ENCODE measurements around the gene C3orf20.

DNA sequence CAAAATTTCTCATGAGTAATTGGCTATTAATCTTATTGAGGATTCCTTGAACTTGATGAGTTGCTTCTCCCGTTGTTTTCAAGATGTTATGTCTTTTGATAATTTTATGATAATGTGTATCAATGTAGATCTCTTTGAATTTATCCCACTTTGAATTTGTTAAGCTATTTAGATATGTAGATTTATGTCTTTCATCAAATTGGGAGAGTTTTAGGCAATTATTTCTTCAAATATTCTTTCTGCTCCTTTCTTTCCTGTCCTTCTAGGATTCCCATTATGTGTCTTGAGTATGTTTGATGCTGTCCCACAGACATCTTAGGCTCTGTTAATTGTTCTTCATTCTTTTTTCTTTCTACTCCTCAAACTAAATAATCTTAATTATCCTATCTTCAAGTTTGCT is 75.7 kb downstream of the C3orf20 start:
- TF ChIP-seq, protein P1, sequence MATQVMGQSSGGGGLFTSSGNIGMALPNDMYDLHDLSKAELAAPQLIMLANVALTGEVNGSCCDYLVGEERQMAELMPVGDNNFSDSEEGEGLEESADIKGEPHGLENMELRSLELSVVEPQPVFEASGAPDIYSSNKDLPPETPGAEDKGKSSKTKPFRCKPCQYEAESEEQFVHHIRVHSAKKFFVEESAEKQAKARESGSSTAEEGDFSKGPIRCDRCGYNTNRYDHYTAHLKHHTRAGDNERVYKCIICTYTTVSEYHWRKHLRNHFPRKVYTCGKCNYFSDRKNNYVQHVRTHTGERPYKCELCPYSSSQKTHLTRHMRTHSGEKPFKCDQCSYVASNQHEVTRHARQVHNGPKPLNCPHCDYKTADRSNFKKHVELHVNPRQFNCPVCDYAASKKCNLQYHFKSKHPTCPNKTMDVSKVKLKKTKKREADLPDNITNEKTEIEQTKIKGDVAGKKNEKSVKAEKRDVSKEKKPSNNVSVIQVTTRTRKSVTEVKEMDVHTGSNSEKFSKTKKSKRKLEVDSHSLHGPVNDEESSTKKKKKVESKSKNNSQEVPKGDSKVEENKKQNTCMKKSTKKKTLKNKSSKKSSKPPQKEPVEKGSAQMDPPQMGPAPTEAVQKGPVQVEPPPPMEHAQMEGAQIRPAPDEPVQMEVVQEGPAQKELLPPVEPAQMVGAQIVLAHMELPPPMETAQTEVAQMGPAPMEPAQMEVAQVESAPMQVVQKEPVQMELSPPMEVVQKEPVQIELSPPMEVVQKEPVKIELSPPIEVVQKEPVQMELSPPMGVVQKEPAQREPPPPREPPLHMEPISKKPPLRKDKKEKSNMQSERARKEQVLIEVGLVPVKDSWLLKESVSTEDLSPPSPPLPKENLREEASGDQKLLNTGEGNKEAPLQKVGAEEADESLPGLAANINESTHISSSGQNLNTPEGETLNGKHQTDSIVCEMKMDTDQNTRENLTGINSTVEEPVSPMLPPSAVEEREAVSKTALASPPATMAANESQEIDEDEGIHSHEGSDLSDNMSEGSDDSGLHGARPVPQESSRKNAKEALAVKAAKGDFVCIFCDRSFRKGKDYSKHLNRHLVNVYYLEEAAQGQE (IDR thresholded peaks at IDR 0.05; ENCODE audit: borderline replicate concordance): no peak
- TF ChIP-seq, protein P2, sequence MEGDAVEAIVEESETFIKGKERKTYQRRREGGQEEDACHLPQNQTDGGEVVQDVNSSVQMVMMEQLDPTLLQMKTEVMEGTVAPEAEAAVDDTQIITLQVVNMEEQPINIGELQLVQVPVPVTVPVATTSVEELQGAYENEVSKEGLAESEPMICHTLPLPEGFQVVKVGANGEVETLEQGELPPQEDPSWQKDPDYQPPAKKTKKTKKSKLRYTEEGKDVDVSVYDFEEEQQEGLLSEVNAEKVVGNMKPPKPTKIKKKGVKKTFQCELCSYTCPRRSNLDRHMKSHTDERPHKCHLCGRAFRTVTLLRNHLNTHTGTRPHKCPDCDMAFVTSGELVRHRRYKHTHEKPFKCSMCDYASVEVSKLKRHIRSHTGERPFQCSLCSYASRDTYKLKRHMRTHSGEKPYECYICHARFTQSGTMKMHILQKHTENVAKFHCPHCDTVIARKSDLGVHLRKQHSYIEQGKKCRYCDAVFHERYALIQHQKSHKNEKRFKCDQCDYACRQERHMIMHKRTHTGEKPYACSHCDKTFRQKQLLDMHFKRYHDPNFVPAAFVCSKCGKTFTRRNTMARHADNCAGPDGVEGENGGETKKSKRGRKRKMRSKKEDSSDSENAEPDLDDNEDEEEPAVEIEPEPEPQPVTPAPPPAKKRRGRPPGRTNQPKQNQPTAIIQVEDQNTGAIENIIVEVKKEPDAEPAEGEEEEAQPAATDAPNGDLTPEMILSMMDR (IDR thresholded peaks at IDR 0.05; ENCODE audit: poor library complexity, severe bottlenecking): no peak
- no peak for TF ChIP-seq EZH2 (IDR thresholded peaks at IDR 0.05; ENCODE audit: borderline replicate concordance, insufficient read depth, low read length, poor library complexity, severe bottlenecking)
- no peak for TF ChIP-seq POLR2AphosphoS5 (IDR thresholded peaks at IDR 0.05)
- TF ChIP-seq SMC3 (conservative IDR thresholded peaks at IDR 0.05; ENCODE audit: poor library complexity): no peak
- TF ChIP-seq RAD21 (conservative IDR thresholded peaks at IDR 0.05): no peak

All from neural cell (in vitro differentiated cells).